Stimulated activated naive CD8-positive, alpha-beta T cell treated with anti-CD3 and anti-CD28 coated beads, Interleukin-15, Interleukin-2, amounts not matched to agents 100 U/mL and 50 U/mL, for 24 hours (primary cell): ENCODE measurements around the gene SUV39H2.
"Not testable (repeated sequence)": the region's sequence is repeated elsewhere in the genome, so short reads cannot be mapped to it uniquely, and the experiment has no call there.

ENCODE experiments used
- ATAC-seq: fragments of 150-1000 bp; cut with Tn5 transposase; one replicate; pipeline ENCODE4 v1.10.0; 2021
- DNase-seq: peaks from one replicate; pipeline ENCODE4 v3.0.0; 2021

The SUV39H2 gene

GRCh38 chr10:14875941-14876340 is 2.7 kb upstream of the SUV39H2 start:
- DNase-seq (no peak), ATAC-seq (no peak)

- ATAC-seq (no peak), DNase-seq (no peak)
Observed at GRCh38 chr10:14876764-14877163, 1.9 kb upstream of the SUV39H2 start.

- DNase-seq (peak; percentile 59), ATAC-seq (peak; percentile 10)
Observed at GRCh38 chr10:14879124-14879927, 660 bp downstream of the SUV39H2 start.

GRCh38 chr10:14879928-14880193 is 1.2 kb downstream of the SUV39H2 start:
- ATAC-seq (no peak), DNase-seq (no peak)

GRCh38 chr10:14880229-14880628 is 1.6 kb downstream of the SUV39H2 start:
- ATAC-seq: no peak

GRCh38 chr10:14884082-14884481 is 5.4 kb downstream of the SUV39H2 start:
- DNase-seq (no peak), ATAC-seq (peak; percentile 80)

More at GRCh38 chr10:14880229-14880628, 1.6 kb downstream of the SUV39H2 start:
- no peak for DNase-seq

- peak; percentile 65 for ATAC-seq
- no peak for DNase-seq
Observed at GRCh38 chr10:14889318-14889717, 10.7 kb downstream of the SUV39H2 start.

- no peak for ATAC-seq
- DNase-seq: no peak
Observed at GRCh38 chr10:14891151-14891550, 12.5 kb downstream of the SUV39H2 start.

- ATAC-seq: no peak
Observed at GRCh38 chr10:14904316-14904732, 25.7 kb downstream of the SUV39H2 start.

GRCh38 chr10:14904864-14905263 is 26.2 kb downstream of the SUV39H2 start:
- DNase-seq (no peak), ATAC-seq (no peak)

More at GRCh38 chr10:14904316-14904732, 25.7 kb downstream of the SUV39H2 start:
- DNase-seq: no peak

GRCh38 chr10:14905890-14906289 is 27.2 kb downstream of the SUV39H2 start:
- no peak for DNase-seq
- no peak for ATAC-seq

GRCh38 chr10:14906765-14907164 is 28.1 kb downstream of the SUV39H2 start:
- DNase-seq (no peak), ATAC-seq (no peak)

GRCh38 chr10:14907591-14907990 is 28.9 kb downstream of the SUV39H2 start:
- not testable (repeated sequence) for DNase-seq, ATAC-seq

GRCh38 chr10:14909101-14909500 is 30.4 kb downstream of the SUV39H2 start:
- ATAC-seq: no peak
- no peak for DNase-seq

- ATAC-seq (no peak), DNase-seq (no peak)
Observed at GRCh38 chr10:14910953-14911352, 32.3 kb downstream of the SUV39H2 start.

- ATAC-seq (no peak), DNase-seq (no peak)
Observed at GRCh38 chr10:14911801-14912200, 33.1 kb downstream of the SUV39H2 start.

GRCh38 chr10:14916600-14916999 is 37.9 kb downstream of the SUV39H2 start:
- ATAC-seq: no peak
- DNase-seq: no peak

- no peak for DNase-seq
- no peak for ATAC-seq
Observed at GRCh38 chr10:14917827-14918226, 39.2 kb downstream of the SUV39H2 start.

- DNase-seq: no peak
- no peak for ATAC-seq
Observed at GRCh38 chr10:14918964-14919363, 40.3 kb downstream of the SUV39H2 start.

GRCh38 chr10:14924013-14924412 is 45.3 kb downstream of the SUV39H2 start:
- no peak for ATAC-seq

GRCh38 chr10:14925268-14925667 is 46.6 kb downstream of the SUV39H2 start:
- no peak for ATAC-seq

More at GRCh38 chr10:14924013-14924412, 45.3 kb downstream of the SUV39H2 start:
- DNase-seq: no peak

GRCh38 chr10:14926061-14926470 is 47.4 kb downstream of the SUV39H2 start:
- DNase-seq (no peak), ATAC-seq (no peak)

More at GRCh38 chr10:14925268-14925667, 46.6 kb downstream of the SUV39H2 start:
- DNase-seq: no peak

- no peak for ATAC-seq
- no peak for DNase-seq
Observed at GRCh38 chr10:14926722-14927416, 48.2 kb downstream of the SUV39H2 start.

GRCh38 chr10:14930610-14931009 is 51.9 kb downstream of the SUV39H2 start:
- no peak for DNase-seq
- no peak for ATAC-seq
